ENCODE data around the gene EXOSC2.

GRCh38 chr9:130668196-130668595 lies 25.4 kb upstream of the EXOSC2 start:
- TF ChIP-seq EP300 (IDR thresholded peaks at IDR 0.05) = no peak
- TF ChIP-seq CTCF (IDR thresholded peaks at IDR 0.05) = no peak

Data from esophagus muscularis mucosa (tissue), 3 donors.